Neural progenitor cell (in vitro differentiated cells): ENCODE results near the gene C6orf120.

Source experiments
- EZH2 ChIP-seq: fragments of 200-600 bp; sonication (generic); IDR thresholded peaks from 2 replicates; pipeline ENCODE4 v1.6.1; 2017; ENCODE audit warnings: antibody characterized with exemption, mild to moderate bottlenecking, moderate library complexity
- EZH2phosphoT487 ChIP-seq: fragments of 200-600 bp; sonication (generic); IDR thresholded peaks from 2 replicates; pipeline ENCODE4 v1.6.1; 2017; ENCODE audit warnings: antibody characterized with exemption
- TF ChIP-seq, protein P1 (sequence below): fragments of 200-600 bp; sonication (generic); IDR thresholded peaks from 2 replicates; pipeline ENCODE4 v1.5.1; 2017; ENCODE audit warnings: antibody characterized with exemption, mild to moderate bottlenecking

DNA sequence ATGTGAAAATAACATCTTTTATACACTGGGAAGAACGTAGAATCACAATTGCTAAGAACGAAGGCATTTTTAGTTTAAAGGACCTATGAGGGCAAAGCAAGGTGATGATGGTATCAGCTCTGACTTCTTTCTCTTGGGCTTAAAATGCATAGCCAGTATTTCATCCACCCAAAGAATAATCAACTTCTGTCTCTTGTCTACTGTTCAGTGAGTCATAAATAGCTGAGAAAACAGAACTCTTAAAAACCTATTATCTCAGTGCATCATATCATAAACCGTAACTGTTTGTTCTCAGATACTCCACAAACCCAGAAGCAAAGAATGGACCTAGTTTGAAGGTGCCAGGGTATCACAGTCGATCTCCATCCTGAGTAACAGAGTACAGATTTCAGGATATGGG is 17.2 kb downstream of the C6orf120 start:
- TF ChIP-seq, protein P1, sequence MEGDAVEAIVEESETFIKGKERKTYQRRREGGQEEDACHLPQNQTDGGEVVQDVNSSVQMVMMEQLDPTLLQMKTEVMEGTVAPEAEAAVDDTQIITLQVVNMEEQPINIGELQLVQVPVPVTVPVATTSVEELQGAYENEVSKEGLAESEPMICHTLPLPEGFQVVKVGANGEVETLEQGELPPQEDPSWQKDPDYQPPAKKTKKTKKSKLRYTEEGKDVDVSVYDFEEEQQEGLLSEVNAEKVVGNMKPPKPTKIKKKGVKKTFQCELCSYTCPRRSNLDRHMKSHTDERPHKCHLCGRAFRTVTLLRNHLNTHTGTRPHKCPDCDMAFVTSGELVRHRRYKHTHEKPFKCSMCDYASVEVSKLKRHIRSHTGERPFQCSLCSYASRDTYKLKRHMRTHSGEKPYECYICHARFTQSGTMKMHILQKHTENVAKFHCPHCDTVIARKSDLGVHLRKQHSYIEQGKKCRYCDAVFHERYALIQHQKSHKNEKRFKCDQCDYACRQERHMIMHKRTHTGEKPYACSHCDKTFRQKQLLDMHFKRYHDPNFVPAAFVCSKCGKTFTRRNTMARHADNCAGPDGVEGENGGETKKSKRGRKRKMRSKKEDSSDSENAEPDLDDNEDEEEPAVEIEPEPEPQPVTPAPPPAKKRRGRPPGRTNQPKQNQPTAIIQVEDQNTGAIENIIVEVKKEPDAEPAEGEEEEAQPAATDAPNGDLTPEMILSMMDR, result no peak
- TF ChIP-seq EZH2 (no peak), EZH2phosphoT487 (no peak)
